WTC11 (cell line): ENCODE data around the gene FDXACB1. TPM values are rescaled to one million over a fixed set of nuclear protein-coding genes. Genes with fewer than 3 reads are reported as not detected.

Experiments used
- ATAC-seq: fragments of 200-7000 bp; cut with Tn5 transposase; 2 replicates; pipeline ENCODE4 v1.10.0; 2021; ENCODE audit warnings: mild to moderate bottlenecking, moderate library complexity
- CTCF ChIA-PET: fragments of 300-600 bp; sonication (Branson Sonifier 250); formaldehyde crosslinking; loops from one replicate; lab custom pipeline; 2021; ENCODE audit warnings: antibody characterized with exemption; lab: Charles Lee
- POLR2A ChIA-PET: fragments of 350-600 bp; sonication (Branson Sonifier 250); formaldehyde crosslinking; loops from one replicate; lab custom pipeline; 2021; ENCODE audit warnings: antibody characterized with exemption; lab: Charles Lee
- DNase-seq: peaks from one replicate; pipeline ENCODE4 v3.0.0; 2021; ENCODE audit warnings: low spot score
- H3K27ac Mint-ChIP-seq: 2 replicates; pipeline ENCODE4 v1.8.0; 2021; ENCODE audit warnings: mixed read lengths
- H3K27me3 Mint-ChIP-seq: 2 replicates; pipeline ENCODE4 v1.8.0; 2021; ENCODE audit warnings: low read depth, mild to moderate bottlenecking, moderate library complexity, mixed read lengths
- H3K36me3 Mint-ChIP-seq: 2 replicates; pipeline ENCODE4 v1.8.0; 2021; ENCODE audit warnings: mixed read lengths
- H3K4me1 Mint-ChIP-seq: 2 replicates; pipeline ENCODE4 v1.8.0; 2022; ENCODE audit warnings: mixed read lengths
- H3K4me3 Mint-ChIP-seq: 2 replicates; pipeline ENCODE4 v1.8.0; 2021; ENCODE audit warnings: mild to moderate bottlenecking, moderate library complexity, mixed read lengths
- H3K9me3 Mint-ChIP-seq: 2 replicates; pipeline ENCODE4 v1.8.0; 2021; ENCODE audit warnings: mixed read lengths
- CBFB ChIP-seq: sonication (generic); formaldehyde crosslinking; IDR thresholded peaks from 2 replicates; pipeline ENCODE4 v1.8.1; 2022; ENCODE audit warnings: mild to moderate bottlenecking, low read depth, missing genetic modification reagents
- CREB1 ChIP-seq: sonication (generic); formaldehyde crosslinking; IDR thresholded peaks from 2 replicates; pipeline ENCODE4 v1.8.0; 2023; ENCODE audit warnings: mild to moderate bottlenecking, missing genetic modification reagents
- CREM ChIP-seq: sonication (generic); formaldehyde crosslinking; IDR thresholded peaks from 2 replicates; pipeline ENCODE4 v1.8.1; 2022; ENCODE audit warnings: mild to moderate bottlenecking, missing genetic modification reagents, moderate library complexity
- ESRRA ChIP-seq: sonication (generic); formaldehyde crosslinking; IDR thresholded peaks from 2 replicates; pipeline ENCODE4 v1.8.1; 2022; ENCODE audit warnings: mild to moderate bottlenecking, missing genetic modification reagents, borderline replicate concordance
- GABPB1 ChIP-seq: sonication (generic); formaldehyde crosslinking; IDR thresholded peaks from 2 replicates; pipeline ENCODE4 v1.8.1; 2023; ENCODE audit warnings: mild to moderate bottlenecking, missing genetic modification reagents
- IRF2 ChIP-seq: sonication (generic); formaldehyde crosslinking; IDR thresholded peaks from 2 replicates; pipeline ENCODE4 v1.8.0; 2022; ENCODE audit warnings: low read depth, missing genetic modification reagents, borderline replicate concordance
- MXD4 ChIP-seq: fragments of 250-450 bp; sonication (Bioruptor Pico); IDR thresholded peaks from 2 replicates; pipeline ENCODE4 v1.8.0; 2021; ENCODE audit warnings: mild to moderate bottlenecking, moderate library complexity, borderline replicate concordance
- NFATC4 ChIP-seq: fragments of 250-450 bp; sonication (Bioruptor Pico); IDR thresholded peaks from 2 replicates; pipeline ENCODE4 v1.9.0; 2021; ENCODE audit warnings: mild to moderate bottlenecking
- NFE2L1 ChIP-seq: sonication (generic); formaldehyde crosslinking; IDR thresholded peaks from 2 replicates; pipeline ENCODE4 v1.8.1; 2023; ENCODE audit warnings: missing genetic modification reagents
- NR1H2 ChIP-seq: sonication (generic); formaldehyde crosslinking; IDR thresholded peaks from 2 replicates; pipeline ENCODE4 v1.9.0; 2021; ENCODE audit warnings: mild to moderate bottlenecking, moderate library complexity, missing genetic modification reagents
- OVOL2 ChIP-seq: fragments of 250-450 bp; sonication (Bioruptor Pico); IDR thresholded peaks from 2 replicates; pipeline ENCODE4 v1.9.0; 2021; ENCODE audit warnings: mild to moderate bottlenecking, borderline replicate concordance
- SMAD4 ChIP-seq: sonication (generic); formaldehyde crosslinking; IDR thresholded peaks from 2 replicates; pipeline ENCODE4 v1.8.0; 2022; ENCODE audit warnings: mild to moderate bottlenecking, missing genetic modification reagents
- SOX15 ChIP-seq: fragments of 250-450 bp; sonication (Bioruptor Pico); IDR thresholded peaks from 2 replicates; pipeline ENCODE4 v1.9.0; 2021; ENCODE audit warnings: mild to moderate bottlenecking
- SP1 ChIP-seq: sonication (generic); formaldehyde crosslinking; conservative IDR thresholded peaks from 2 replicates; pipeline ENCODE4 v1.8.1; 2022; ENCODE audit warnings: missing genetic modification reagents
- ZNF263 ChIP-seq: sonication (generic); formaldehyde crosslinking; IDR thresholded peaks from 2 replicates; pipeline ENCODE4 v1.8.1; 2022; ENCODE audit warnings: low read depth, mild to moderate bottlenecking, moderate library complexity, missing genetic modification reagents
- total RNA-seq: library from RNA; stranded (reverse); gene quantifications from 3 replicates; pipeline ENCODE4 v1.2.3, GENCODE V29; 2021
- TF ChIP-seq, protein P1 (sequence below): sonication (generic); formaldehyde crosslinking; IDR thresholded peaks from 2 replicates; pipeline ENCODE4 v1.8.0; 2022; ENCODE audit warnings: mild to moderate bottlenecking, missing genetic modification reagents
- TF ChIP-seq, protein P2 (sequence below): sonication (generic); formaldehyde crosslinking; IDR thresholded peaks from 2 replicates; pipeline ENCODE4 v1.8.0; 2023; ENCODE audit warnings: missing genetic modification reagents
- TF ChIP-seq, protein P3 (sequence below): fragments of 250-450 bp; sonication (Bioruptor Pico); IDR thresholded peaks from 2 replicates; pipeline ENCODE4 v1.9.0; 2021; ENCODE audit warnings: moderate library complexity, mild to moderate bottlenecking, inconsistent platforms, borderline replicate concordance
- TF ChIP-seq, protein P4 (sequence below): sonication (generic); formaldehyde crosslinking; IDR thresholded peaks from 2 replicates; pipeline ENCODE4 v1.8.0; 2022; ENCODE audit warnings: missing genetic modification reagents
- TF ChIP-seq, protein P5 (sequence below): sonication (generic); formaldehyde crosslinking; IDR thresholded peaks from 2 replicates; pipeline ENCODE4 v1.8.0; 2023; ENCODE audit warnings: missing genetic modification reagents, mild to moderate bottlenecking, borderline replicate concordance

FDXACB1 gene
- total RNA-seq, 1 experiment from 2014 or later, result 2.5 TPM

DNA sequence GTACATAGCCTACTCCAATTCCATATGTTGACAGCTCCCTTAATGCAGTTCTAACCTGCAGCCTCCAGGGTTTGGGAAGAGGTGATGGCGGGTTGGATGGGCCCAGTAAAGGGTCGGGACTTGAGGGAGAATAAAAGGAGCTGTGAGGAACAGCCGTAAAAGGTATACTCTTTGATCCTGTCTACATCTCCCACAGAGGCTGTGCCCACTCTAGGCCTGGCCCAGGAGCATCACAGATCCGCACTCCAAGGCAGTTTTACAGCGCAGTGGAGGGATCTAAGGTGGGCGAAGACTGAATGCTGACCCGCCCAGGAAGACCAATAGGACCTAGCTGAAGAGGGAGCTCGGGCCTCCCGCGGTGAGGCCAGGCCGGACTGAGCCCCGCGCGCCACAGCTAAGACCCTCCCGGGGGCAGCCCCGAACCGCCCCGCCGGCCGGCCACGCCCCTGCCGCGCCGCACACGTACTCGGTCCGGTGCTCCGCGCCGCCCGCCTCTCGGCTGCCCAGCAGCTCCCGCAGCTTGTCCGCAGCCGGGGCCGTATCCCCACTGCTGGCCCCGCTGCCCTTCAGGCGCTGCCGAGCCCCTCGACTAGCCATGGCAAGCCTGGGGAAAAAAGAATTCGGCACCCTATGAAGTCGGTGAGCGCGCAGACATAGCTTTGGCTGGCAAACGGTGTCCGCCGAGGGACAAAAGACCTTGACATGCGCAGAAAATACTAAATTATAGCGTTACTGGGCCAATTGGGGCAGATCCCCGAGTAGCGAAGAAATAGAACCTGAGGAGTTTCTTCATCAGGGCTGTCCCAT lies 7.9 kb downstream of the FDXACB1 start, which contains the start of gene ALG9 (continued):
- TF ChIP-seq NR1H2 (CRISPR knock-in tag) (no peak), GABPB1 (CRISPR knock-in tag) (peak; percentile 58)
- TF ChIP-seq, protein P1, sequence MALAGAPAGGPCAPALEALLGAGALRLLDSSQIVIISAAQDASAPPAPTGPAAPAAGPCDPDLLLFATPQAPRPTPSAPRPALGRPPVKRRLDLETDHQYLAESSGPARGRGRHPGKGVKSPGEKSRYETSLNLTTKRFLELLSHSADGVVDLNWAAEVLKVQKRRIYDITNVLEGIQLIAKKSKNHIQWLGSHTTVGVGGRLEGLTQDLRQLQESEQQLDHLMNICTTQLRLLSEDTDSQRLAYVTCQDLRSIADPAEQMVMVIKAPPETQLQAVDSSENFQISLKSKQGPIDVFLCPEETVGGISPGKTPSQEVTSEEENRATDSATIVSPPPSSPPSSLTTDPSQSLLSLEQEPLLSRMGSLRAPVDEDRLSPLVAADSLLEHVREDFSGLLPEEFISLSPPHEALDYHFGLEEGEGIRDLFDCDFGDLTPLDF (CRISPR knock-in tag), result 0 out of 2 replicates have a peak, but pooled peaks have one; percentile 25

DNA sequence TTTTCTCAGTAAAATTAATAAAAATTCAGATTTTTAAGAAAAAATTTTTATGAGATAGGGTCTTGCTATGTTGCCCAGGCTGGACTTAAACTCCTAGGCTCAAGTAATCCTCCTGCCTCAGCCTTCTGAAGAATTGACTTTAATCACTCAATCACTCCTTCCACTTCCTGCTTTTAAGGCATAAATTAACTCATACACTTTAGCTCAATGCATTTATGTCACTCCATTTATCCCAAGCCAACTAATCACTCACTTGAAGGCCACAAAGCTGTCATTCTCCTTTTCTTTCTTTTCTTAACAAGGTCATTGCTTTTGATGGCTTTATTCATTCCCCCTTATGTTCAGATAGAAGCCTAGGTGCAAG lies 8.5 kb downstream of the FDXACB1 start:
- DNase-seq (no peak), ATAC-seq (no peak)
- Mint-ChIP-seq H3K27me3 (no peaks in the 10 kb centered on the region; the same call in 1 of the 2 replicates), H3K36me3 (peaks cover 2% of the 10 kb centered on the region; the same call in 1 of the 2 replicates), H3K9me3 (no peaks in the 10 kb centered on the region), H3K27ac (peak overlapping the region; percentile 39), H3K4me1 (peaks cover 12% of the 10 kb centered on the region), H3K4me3 (peak overlapping the region; percentile 89)
- ChIA-PET CTCF (interaction anchor here (0.5 to 3.3 kb wide), 25 partner anchors 9 to 442 kb away, joined by 3 to 51 read pairs (median 6); partner anchors contain the start of genes DIXDC1, DLAT, PPP2R1B and SIK2), POLR2A (interaction anchor here (1.0 to 1.9 kb wide), 5 partner anchors 48 to 112 kb away, joined by 3 to 18 read pairs (median 6); partner anchors contain the start of gene C11orf52)
- TF ChIP-seq, protein P2, sequence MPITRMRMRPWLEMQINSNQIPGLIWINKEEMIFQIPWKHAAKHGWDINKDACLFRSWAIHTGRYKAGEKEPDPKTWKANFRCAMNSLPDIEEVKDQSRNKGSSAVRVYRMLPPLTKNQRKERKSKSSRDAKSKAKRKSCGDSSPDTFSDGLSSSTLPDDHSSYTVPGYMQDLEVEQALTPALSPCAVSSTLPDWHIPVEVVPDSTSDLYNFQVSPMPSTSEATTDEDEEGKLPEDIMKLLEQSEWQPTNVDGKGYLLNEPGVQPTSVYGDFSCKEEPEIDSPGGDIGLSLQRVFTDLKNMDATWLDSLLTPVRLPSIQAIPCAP (CRISPR knock-in tag), result no peak
- TF ChIP-seq, protein P3, sequence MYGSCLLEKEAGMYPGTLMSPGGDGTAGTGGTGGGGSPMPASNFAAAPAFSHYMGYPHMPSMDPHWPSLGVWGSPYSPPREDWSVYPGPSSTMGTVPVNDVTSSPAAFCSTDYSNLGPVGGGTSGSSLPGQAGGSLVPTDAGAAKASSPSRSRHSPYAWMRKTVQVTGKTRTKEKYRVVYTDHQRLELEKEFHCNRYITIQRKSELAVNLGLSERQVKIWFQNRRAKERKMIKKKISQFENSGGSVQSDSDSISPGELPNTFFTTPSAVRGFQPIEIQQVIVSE (CRISPR knock-in tag), result no peak
- TF ChIP-seq OVOL2 (CRISPR knock-in tag), result no peak
- TF ChIP-seq SMAD4 (CRISPR knock-in tag), result no peak
- TF ChIP-seq CREM (CRISPR knock-in tag), result no peak
- no peak for TF ChIP-seq SP1 (CRISPR knock-in tag)
- TF ChIP-seq NR1H2 (CRISPR knock-in tag), result no peak
- TF ChIP-seq CBFB (CRISPR knock-in tag), result no peak
- TF ChIP-seq IRF2 (CRISPR knock-in tag), result no peak
- no peak for TF ChIP-seq ZNF263 (CRISPR knock-in tag)
- TF ChIP-seq NFE2L1 (CRISPR knock-in tag), result no peak
- TF ChIP-seq NFATC4 (CRISPR knock-in tag), result no peak
- TF ChIP-seq MXD4 (CRISPR knock-in tag), result no peak
- TF ChIP-seq ESRRA (CRISPR knock-in tag), result no peak

DNA sequence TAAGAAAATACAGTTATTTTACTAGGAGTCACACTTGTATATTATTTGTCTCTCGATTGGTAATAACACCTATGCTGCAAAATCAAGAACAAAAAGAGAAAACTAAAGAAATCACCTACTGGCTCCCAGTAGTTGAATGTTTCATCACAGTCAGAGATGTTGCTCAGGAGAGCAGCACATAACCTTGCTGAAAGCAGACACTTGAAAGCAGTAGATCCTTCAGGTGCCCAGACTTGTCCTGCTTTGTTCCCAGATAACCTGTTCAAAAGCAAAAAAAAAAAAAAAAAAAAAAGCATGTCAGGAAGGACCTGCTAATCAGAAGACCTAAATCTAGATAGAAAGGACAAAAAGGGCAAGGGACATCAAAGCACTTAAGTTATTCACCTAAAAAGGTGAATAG lies 8.9 kb downstream of the FDXACB1 start:
- DNase-seq (no peak), ATAC-seq (no peak)
- Mint-ChIP-seq H3K36me3 (peaks cover 2% of the 10 kb centered on the region; the same call in 1 of the 2 replicates), H3K27ac (no peak overlapping the region), H3K4me3 (no peak overlapping the region), H3K4me1 (peaks cover 12% of the 10 kb centered on the region), H3K9me3 (no peaks in the 10 kb centered on the region), H3K27me3 (no peaks in the 10 kb centered on the region; the same call in 1 of the 2 replicates)
- CTCF ChIA-PET, result interaction anchor here (0.5 to 3.3 kb wide), 24 partner anchors 9 to 441 kb away, joined by 3 to 51 read pairs (median 6); partner anchors contain the start of genes DIXDC1, DLAT, PPP2R1B and SIK2
- POLR2A ChIA-PET, result interaction anchor here (1.0 to 1.9 kb wide), 3 partner anchors 48 to 103 kb away, joined by 6 to 18 read pairs (median 12); partner anchors contain the start of gene C11orf52
- TF ChIP-seq SOX15, result no peak
- TF ChIP-seq, protein P4, sequence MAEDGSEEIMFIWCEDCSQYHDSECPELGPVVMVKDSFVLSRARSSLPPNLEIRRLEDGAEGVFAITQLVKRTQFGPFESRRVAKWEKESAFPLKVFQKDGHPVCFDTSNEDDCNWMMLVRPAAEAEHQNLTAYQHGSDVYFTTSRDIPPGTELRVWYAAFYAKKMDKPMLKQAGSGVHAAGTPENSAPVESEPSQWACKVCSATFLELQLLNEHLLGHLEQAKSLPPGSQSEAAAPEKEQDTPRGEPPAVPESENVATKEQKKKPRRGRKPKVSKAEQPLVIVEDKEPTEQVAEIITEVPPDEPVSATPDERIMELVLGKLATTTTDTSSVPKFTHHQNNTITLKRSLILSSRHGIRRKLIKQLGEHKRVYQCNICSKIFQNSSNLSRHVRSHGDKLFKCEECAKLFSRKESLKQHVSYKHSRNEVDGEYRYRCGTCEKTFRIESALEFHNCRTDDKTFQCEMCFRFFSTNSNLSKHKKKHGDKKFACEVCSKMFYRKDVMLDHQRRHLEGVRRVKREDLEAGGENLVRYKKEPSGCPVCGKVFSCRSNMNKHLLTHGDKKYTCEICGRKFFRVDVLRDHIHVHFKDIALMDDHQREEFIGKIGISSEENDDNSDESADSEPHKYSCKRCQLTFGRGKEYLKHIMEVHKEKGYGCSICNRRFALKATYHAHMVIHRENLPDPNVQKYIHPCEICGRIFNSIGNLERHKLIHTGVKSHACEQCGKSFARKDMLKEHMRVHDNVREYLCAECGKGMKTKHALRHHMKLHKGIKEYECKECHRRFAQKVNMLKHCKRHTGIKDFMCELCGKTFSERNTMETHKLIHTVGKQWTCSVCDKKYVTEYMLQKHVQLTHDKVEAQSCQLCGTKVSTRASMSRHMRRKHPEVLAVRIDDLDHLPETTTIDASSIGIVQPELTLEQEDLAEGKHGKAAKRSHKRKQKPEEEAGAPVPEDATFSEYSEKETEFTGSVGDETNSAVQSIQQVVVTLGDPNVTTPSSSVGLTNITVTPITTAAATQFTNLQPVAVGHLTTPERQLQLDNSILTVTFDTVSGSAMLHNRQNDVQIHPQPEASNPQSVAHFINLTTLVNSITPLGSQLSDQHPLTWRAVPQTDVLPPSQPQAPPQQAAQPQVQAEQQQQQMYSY (CRISPR knock-in tag), result no peak
- no peak for TF ChIP-seq CREM (CRISPR knock-in tag)
- no peak for TF ChIP-seq CREB1 (CRISPR knock-in tag)
- no peak for TF ChIP-seq NFE2L1 (CRISPR knock-in tag)
- TF ChIP-seq NFATC4 (CRISPR knock-in tag), result no peak
- TF ChIP-seq, protein P5, sequence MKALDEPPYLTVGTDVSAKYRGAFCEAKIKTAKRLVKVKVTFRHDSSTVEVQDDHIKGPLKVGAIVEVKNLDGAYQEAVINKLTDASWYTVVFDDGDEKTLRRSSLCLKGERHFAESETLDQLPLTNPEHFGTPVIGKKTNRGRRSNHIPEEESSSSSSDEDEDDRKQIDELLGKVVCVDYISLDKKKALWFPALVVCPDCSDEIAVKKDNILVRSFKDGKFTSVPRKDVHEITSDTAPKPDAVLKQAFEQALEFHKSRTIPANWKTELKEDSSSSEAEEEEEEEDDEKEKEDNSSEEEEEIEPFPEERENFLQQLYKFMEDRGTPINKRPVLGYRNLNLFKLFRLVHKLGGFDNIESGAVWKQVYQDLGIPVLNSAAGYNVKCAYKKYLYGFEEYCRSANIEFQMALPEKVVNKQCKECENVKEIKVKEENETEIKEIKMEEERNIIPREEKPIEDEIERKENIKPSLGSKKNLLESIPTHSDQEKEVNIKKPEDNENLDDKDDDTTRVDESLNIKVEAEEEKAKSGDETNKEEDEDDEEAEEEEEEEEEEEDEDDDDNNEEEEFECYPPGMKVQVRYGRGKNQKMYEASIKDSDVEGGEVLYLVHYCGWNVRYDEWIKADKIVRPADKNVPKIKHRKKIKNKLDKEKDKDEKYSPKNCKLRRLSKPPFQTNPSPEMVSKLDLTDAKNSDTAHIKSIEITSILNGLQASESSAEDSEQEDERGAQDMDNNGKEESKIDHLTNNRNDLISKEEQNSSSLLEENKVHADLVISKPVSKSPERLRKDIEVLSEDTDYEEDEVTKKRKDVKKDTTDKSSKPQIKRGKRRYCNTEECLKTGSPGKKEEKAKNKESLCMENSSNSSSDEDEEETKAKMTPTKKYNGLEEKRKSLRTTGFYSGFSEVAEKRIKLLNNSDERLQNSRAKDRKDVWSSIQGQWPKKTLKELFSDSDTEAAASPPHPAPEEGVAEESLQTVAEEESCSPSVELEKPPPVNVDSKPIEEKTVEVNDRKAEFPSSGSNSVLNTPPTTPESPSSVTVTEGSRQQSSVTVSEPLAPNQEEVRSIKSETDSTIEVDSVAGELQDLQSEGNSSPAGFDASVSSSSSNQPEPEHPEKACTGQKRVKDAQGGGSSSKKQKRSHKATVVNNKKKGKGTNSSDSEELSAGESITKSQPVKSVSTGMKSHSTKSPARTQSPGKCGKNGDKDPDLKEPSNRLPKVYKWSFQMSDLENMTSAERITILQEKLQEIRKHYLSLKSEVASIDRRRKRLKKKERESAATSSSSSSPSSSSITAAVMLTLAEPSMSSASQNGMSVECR (CRISPR knock-in tag), result no peak
